IMR-90 (cell line): ENCODE data around the gene SCFD2. TPM values are rescaled to one million over a fixed set of nuclear protein-coding genes. Genes with fewer than 3 reads are reported as not detected.

ENCODE experiments used
- ATAC-seq: fragments of 200-7000 bp; cut with Tn5 transposase; 2 replicates; pipeline ENCODE4 v1.9.1; 2020; ENCODE audit warnings: low read depth, mild to moderate bottlenecking, moderate library complexity
- BruUV-seq: library from RNA; stranded (reverse); fragments of 400-500 nt; replicated peaks from 2 replicates; lab custom pipeline; 2021; lab: Mats Ljungman, UMichigan
- CTCF ChIA-PET: fragments of 300-600 bp; formaldehyde crosslinking; extraction: SDS; loops from one replicate; lab custom pipeline; 2021; ENCODE audit warnings: antibody characterized with exemption; lab: Yijun Ruan, JAX
- POLR2A ChIA-PET: fragments of 300-600 bp; sonication (Branson Sonifier 250); formaldehyde crosslinking; loops from one replicate; lab custom pipeline; 2022; ENCODE audit warnings: antibody characterized with exemption; ENCODE audit not compliant: unreplicated experiment; lab: Charles Lee
- DNase-seq: peaks from one replicate; pipeline ENCODE4 v3.0.0; 2013
- H2AFZ ChIP-seq: replicated peaks from 2 replicates; pipeline ENCODE3; 2013; ENCODE audit warnings: low read length, mild to moderate bottlenecking; ENCODE audit not compliant: poor library complexity
- H2AK5ac ChIP-seq: 2 replicates; pipeline ENCODE4 v1.6.1; 2013; ENCODE audit warnings: low read depth, low read length, inconsistent platforms
- H2AK9ac ChIP-seq: replicated peaks from 2 replicates; pipeline ENCODE3; 2013; ENCODE audit warnings: mild to moderate bottlenecking, low read depth, low read length, moderate library complexity; ENCODE audit not compliant: poor library complexity
- H2BK120ac ChIP-seq: 2 replicates; pipeline ENCODE4 v1.6.1; 2013; ENCODE audit warnings: low read depth, low read length, inconsistent platforms
- H2BK15ac ChIP-seq: 3 replicates; pipeline ENCODE4 v1.6.1; 2013; ENCODE audit warnings: low read depth, low read length, inconsistent platforms
- H2BK20ac ChIP-seq: 2 replicates; pipeline ENCODE4 v1.6.1; 2013; ENCODE audit warnings: low read depth, mild to moderate bottlenecking, inconsistent platforms, low read length, moderate library complexity
- H2BK5ac ChIP-seq: 2 replicates; pipeline ENCODE4 v1.6.1; 2013; ENCODE audit warnings: mild to moderate bottlenecking, low read depth, low read length, inconsistent platforms; ENCODE audit not compliant: poor library complexity, severe bottlenecking
- H3K14ac ChIP-seq: replicated peaks from 2 replicates; pipeline ENCODE4 v1.6.1; 2013; ENCODE audit warnings: low read depth, low read length, inconsistent platforms
- H3K18ac ChIP-seq: 2 replicates; pipeline ENCODE4 v1.6.1; 2013; ENCODE audit warnings: low read depth, low read length, control low read depth
- H3K23ac ChIP-seq: 2 replicates; pipeline ENCODE4 v1.6.1; 2013; ENCODE audit warnings: low read depth, low read length, inconsistent platforms
- H3K27ac ChIP-seq: 2 replicates; pipeline ENCODE4 v1.5.1; 2013; ENCODE audit warnings: mild to moderate bottlenecking, control low read depth, low read length; ENCODE audit not compliant: insufficient read depth
- H3K27me3 ChIP-seq: 2 replicates; pipeline ENCODE4 v1.6.1; 2013; ENCODE audit warnings: low read length; ENCODE audit not compliant: control insufficient read depth, insufficient read depth
- H3K36me3 ChIP-seq: 2 replicates; pipeline ENCODE4 v1.6.1; 2013; ENCODE audit warnings: low read length, mixed read lengths; ENCODE audit not compliant: control insufficient read depth, insufficient read depth
- H3K4ac ChIP-seq: 2 replicates; pipeline ENCODE4 v1.6.1; 2013; ENCODE audit warnings: low read depth, low read length, inconsistent platforms
- H3K4me1 ChIP-seq: 2 replicates; pipeline ENCODE4 v1.6.1; 2013; ENCODE audit warnings: low read length, mixed read lengths; ENCODE audit not compliant: control insufficient read depth, insufficient read depth
- H3K4me2 ChIP-seq: 2 replicates; pipeline ENCODE4 v1.6.1; 2013; ENCODE audit warnings: low read depth, mild to moderate bottlenecking, control low read depth, low read length, moderate library complexity
- H3K4me3 ChIP-seq: 2 replicates; pipeline ENCODE4 v1.5.1; 2013; ENCODE audit warnings: low read depth, mild to moderate bottlenecking, control low read depth, low read length, moderate library complexity; ENCODE audit not compliant: insufficient read depth
- H3K56ac ChIP-seq: 2 replicates; pipeline ENCODE4 v1.6.1; 2013; ENCODE audit warnings: low read length, inconsistent platforms; ENCODE audit not compliant: insufficient read depth; ENCODE audit errors: extremely low read depth
- H3K79me1 ChIP-seq, 2 experiments: 2 replicates each; pipeline ENCODE4 v1.6.1; 2013; ENCODE audit warnings: low read length in 2 of 2, inconsistent platforms in 1 of 2, low read depth in 1 of 2
- H3K9ac ChIP-seq: 2 replicates; pipeline ENCODE4 v1.6.1; 2013; ENCODE audit warnings: low read depth, low read length, control low read depth
- H3K9me1 ChIP-seq: 2 replicates; pipeline ENCODE4 v1.6.1; 2013; ENCODE audit warnings: low read length, inconsistent platforms; ENCODE audit not compliant: insufficient read depth
- H3K9me3 ChIP-seq: 2 replicates; pipeline ENCODE4 v1.6.1; 2013; ENCODE audit warnings: low read length; ENCODE audit not compliant: control insufficient read depth, insufficient read depth
- H4K20me1 ChIP-seq: 2 replicates; pipeline ENCODE4 v1.6.1; 2013; ENCODE audit warnings: low read length, inconsistent platforms; ENCODE audit not compliant: insufficient read depth
- H4K5ac ChIP-seq: 2 replicates; pipeline ENCODE4 v1.6.1; 2013; ENCODE audit warnings: mild to moderate bottlenecking, low read depth, low read length, control low read depth
- H4K8ac ChIP-seq, 2 experiments: 2 replicates each; pipeline ENCODE4 v1.6.1; 2013; ENCODE audit warnings: low read depth in 2 of 2, low read length in 2 of 2, control low read depth in 1 of 2, inconsistent platforms in 1 of 2
- H4K91ac ChIP-seq: 2 replicates; pipeline ENCODE4 v1.6.1; 2013; ENCODE audit warnings: low read depth, low read length, inconsistent platforms; ENCODE audit not compliant: insufficient read depth
- BHLHE40 ChIP-seq: fragments of 150-350 bp; IDR thresholded peaks from 2 replicates; pipeline ENCODE4 v1.6.1; 2016; ENCODE audit warnings: mild to moderate bottlenecking, low read depth, low read length
- CEBPB ChIP-seq: IDR thresholded peaks from 2 replicates; pipeline ENCODE4 v1.6.1; 2012; ENCODE audit warnings: low read depth, low read length, improper control_type of control experiment
- CHD1 ChIP-seq: IDR thresholded peaks from 2 replicates; pipeline ENCODE4 v1.6.1; 2012; ENCODE audit warnings: low read depth, low read length, improper control_type of control experiment
- MAFK ChIP-seq: IDR thresholded peaks from 2 replicates; pipeline ENCODE4 v1.6.1; 2012; ENCODE audit warnings: low read depth, low read length, improper control_type of control experiment
- MAZ ChIP-seq: IDR thresholded peaks from 2 replicates; pipeline ENCODE4 v1.6.1; 2012; ENCODE audit warnings: low read depth, mild to moderate bottlenecking, low read length, improper control_type of control experiment, moderate library complexity, borderline replicate concordance
- MXI1 ChIP-seq: IDR thresholded peaks from 2 replicates; pipeline ENCODE4 v1.6.1; 2012; ENCODE audit warnings: low read depth, mild to moderate bottlenecking, low read length, moderate library complexity, borderline replicate concordance
- NFE2L2 ChIP-seq: fragments of 150-350 bp; IDR thresholded peaks from 2 replicates; pipeline ENCODE4 v1.6.1; 2016; ENCODE audit warnings: low read depth, mild to moderate bottlenecking, low read length
- POLR2A ChIP-seq: IDR thresholded peaks from 2 replicates; pipeline ENCODE4 v1.6.1; 2012; ENCODE audit warnings: mild to moderate bottlenecking, low read depth, low read length
- RCOR1 ChIP-seq: IDR thresholded peaks from 2 replicates; pipeline ENCODE4 v1.6.1; 2012; ENCODE audit warnings: mild to moderate bottlenecking, low read length, improper control_type of control experiment; ENCODE audit not compliant: insufficient replicate concordance
- RFX5 ChIP-seq: IDR thresholded peaks from 2 replicates; pipeline ENCODE4 v1.8.0; 2012; ENCODE audit warnings: low read depth, mild to moderate bottlenecking, low read length, moderate library complexity
- SMC3 ChIP-seq: fragments of 150-350 bp; IDR thresholded peaks from 2 replicates; pipeline ENCODE4 v1.6.1; 2016; ENCODE audit warnings: low read depth, mild to moderate bottlenecking, antibody characterized with exemption, low read length, moderate library complexity
- WGBS, 2 experiments: methylation state at CpG; one replicate each; pipeline versions ENCODE4 v1.1.5 to v1.1.7; 2013; ENCODE audit warnings: missing lambda C conversion rate in 2 of 2; ENCODE audit not compliant: insufficient read length in 1 of 2; ENCODE audit errors: extremely low coverage in 2 of 2; 5-methylcytosine and 5-hydroxymethylcytosine counted together
- dilution Hi-C: fragments of 300-500 bp; cut with HindIII; formaldehyde crosslinking; loops from one replicate; pipeline ENCODE4 v1.14.3; 2018; ENCODE audit warnings: low sequenced_read_pairs; ENCODE audit not compliant: unreplicated experiment
- in situ Hi-C: fragments of 300-500 bp; cut with MboI; formaldehyde crosslinking; loops from 3 replicates; pipeline ENCODE4 v1.14.3; 2019; ENCODE audit warnings: low sequenced_read_pairs, inconsistent platforms, mixed read lengths
- intact Hi-C: fragments of 100-400 bp; cut with micrococcal nuclease; formaldehyde crosslinking; loops from 2 replicates; pipeline ENCODE4 v1.10.0; 2022
- polyA plus RNA-seq, 3 experiments: library from polyadenylated mRNA; depleted of rRNA; stranded (reverse); fragments of >200 nt; gene quantifications; 2 replicates each; pipeline ENCODE4 v1.2.3, GENCODE V29; 2012; ENCODE audit warnings: low replicate concordance in 1 of 3
- total RNA-seq: library from RNA; depleted of rRNA; stranded (reverse); fragments of >200 nt; gene quantifications from 2 replicates; pipeline ENCODE4 v1.2.3, GENCODE V29; 2012
- TF ChIP-seq, protein P1 (sequence below): fragments of 150-350 bp; IDR thresholded peaks from 2 replicates; pipeline ENCODE4 v1.6.1; 2017; ENCODE audit warnings: mild to moderate bottlenecking, antibody characterized with exemption, low read length, low read depth
- TF ChIP-seq, protein P2 (sequence below): conservative IDR thresholded peaks from 2 replicates; pipeline ENCODE4 v1.5.1; 2012; ENCODE audit warnings: mild to moderate bottlenecking, low read depth, low read length, improper control_type of control experiment
- TF ChIP-seq, protein P3 (sequence below): fragments of 150-350 bp; IDR thresholded peaks from 2 replicates; pipeline ENCODE4 v1.6.1; 2016; ENCODE audit warnings: low read depth, mild to moderate bottlenecking, low read length, moderate library complexity, borderline replicate concordance

SCFD2 gene
- total and polyA plus RNA-seq, 2 of the 4 experiments (the other 2 are of a cell fraction), result 18.9 to 62.4 TPM

DNA sequence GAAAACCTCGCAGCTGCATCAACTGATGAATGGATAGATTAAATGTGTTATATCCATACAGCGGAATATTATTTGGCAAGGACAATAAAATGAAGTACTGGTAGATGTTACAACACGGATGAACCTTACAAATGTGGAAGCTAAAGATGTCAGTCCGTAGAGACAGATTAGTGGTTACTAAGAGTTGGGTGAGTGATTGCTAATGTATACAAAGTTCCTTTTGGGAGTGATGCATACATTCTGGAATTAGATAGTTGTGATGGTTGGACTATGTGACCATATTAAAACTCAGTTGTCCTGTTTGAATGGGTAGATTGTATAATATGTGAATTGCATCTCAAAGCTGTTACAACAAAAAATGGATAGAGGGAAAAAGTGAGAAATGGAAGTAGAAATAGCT is 14.4 kb upstream of the SCFD2 start:
- BruUV-seq, result no TSS peak
- Histone ChIP-seq H4K20me1 (peaks cover 6% of the 10 kb centered on the region; the same call in 1 of the 2 replicates), H3K36me3 (peaks cover 10% of the 10 kb centered on the region), H2AFZ (no peak overlapping the region), H2BK120ac (no peak overlapping the region), H3K9me1 (no peaks in the 10 kb centered on the region), H2BK5ac (no peak overlapping the region), H3K4me1 (no peaks in the 10 kb centered on the region; the same call in 1 of the 2 replicates), H3K79me1 (peaks cover 13 to 32% of the 10 kb centered on the region in 2 experiments; a peak in 3 of 4 replicates), H3K9me3 (no peaks in the 10 kb centered on the region), H3K56ac (no peak overlapping the region), H3K4me2 (peak overlapping the region; percentile 31; the same call in 1 of the 2 replicates), H3K23ac (no peak overlapping the region), H3K27ac (no peak overlapping the region), H4K5ac (no peak overlapping the region), H3K18ac (no peak overlapping the region), H3K4ac (no peak overlapping the region), H3K9ac (no peak overlapping the region), H2BK15ac (no peak overlapping the region), H3K4me3 (no peak overlapping the region), H4K91ac (no peak overlapping the region), H2AK5ac (no peak overlapping the region), H4K8ac (no peak overlapping the region), H2BK20ac (no peak overlapping the region), H3K27me3 (no peaks in the 10 kb centered on the region), H2AK9ac (no peak overlapping the region), H3K14ac (no peak overlapping the region)
- WGBS, 2 experiments, result 89% methylated on average over 4 of the region's 4 CpGs; no CpG with 5 or more reads in 1 of the 2 experiments
- intact Hi-C loops, result no loop called here
- TF ChIP-seq MAFK, result no peak
- no peak for TF ChIP-seq RCOR1
- TF ChIP-seq, protein P1, sequence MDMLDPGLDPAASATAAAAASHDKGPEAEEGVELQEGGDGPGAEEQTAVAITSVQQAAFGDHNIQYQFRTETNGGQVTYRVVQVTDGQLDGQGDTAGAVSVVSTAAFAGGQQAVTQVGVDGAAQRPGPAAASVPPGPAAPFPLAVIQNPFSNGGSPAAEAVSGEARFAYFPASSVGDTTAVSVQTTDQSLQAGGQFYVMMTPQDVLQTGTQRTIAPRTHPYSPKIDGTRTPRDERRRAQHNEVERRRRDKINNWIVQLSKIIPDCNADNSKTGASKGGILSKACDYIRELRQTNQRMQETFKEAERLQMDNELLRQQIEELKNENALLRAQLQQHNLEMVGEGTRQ, result no peak
- no peak for TF ChIP-seq NFE2L2
- TF ChIP-seq, protein P2, sequence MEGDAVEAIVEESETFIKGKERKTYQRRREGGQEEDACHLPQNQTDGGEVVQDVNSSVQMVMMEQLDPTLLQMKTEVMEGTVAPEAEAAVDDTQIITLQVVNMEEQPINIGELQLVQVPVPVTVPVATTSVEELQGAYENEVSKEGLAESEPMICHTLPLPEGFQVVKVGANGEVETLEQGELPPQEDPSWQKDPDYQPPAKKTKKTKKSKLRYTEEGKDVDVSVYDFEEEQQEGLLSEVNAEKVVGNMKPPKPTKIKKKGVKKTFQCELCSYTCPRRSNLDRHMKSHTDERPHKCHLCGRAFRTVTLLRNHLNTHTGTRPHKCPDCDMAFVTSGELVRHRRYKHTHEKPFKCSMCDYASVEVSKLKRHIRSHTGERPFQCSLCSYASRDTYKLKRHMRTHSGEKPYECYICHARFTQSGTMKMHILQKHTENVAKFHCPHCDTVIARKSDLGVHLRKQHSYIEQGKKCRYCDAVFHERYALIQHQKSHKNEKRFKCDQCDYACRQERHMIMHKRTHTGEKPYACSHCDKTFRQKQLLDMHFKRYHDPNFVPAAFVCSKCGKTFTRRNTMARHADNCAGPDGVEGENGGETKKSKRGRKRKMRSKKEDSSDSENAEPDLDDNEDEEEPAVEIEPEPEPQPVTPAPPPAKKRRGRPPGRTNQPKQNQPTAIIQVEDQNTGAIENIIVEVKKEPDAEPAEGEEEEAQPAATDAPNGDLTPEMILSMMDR, result no peak
- TF ChIP-seq CHD1, result no peak
- TF ChIP-seq, protein P3, sequence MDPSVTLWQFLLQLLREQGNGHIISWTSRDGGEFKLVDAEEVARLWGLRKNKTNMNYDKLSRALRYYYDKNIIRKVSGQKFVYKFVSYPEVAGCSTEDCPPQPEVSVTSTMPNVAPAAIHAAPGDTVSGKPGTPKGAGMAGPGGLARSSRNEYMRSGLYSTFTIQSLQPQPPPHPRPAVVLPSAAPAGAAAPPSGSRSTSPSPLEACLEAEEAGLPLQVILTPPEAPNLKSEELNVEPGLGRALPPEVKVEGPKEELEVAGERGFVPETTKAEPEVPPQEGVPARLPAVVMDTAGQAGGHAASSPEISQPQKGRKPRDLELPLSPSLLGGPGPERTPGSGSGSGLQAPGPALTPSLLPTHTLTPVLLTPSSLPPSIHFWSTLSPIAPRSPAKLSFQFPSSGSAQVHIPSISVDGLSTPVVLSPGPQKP, result no peak
- no peak for TF ChIP-seq MAZ
- no peak for TF ChIP-seq BHLHE40
- no peak for TF ChIP-seq RFX5
- TF ChIP-seq MXI1, result no peak
- no peak for TF ChIP-seq POLR2A
- no peak for TF ChIP-seq SMC3
- TF ChIP-seq CEBPB, result no peak
- POLR2A ChIA-PET, result interaction anchor here (0.7 to 0.8 kb wide), 2 partner anchors 10 to 14 kb away, joined by 3 to 4 read pairs; no protein-coding TSS in a partner anchor
- CTCF ChIA-PET, result interaction anchor here (0.8 to 1.8 kb wide), 2 partner anchors 9 to 94 kb away, joined by 3 to 6 read pairs; no protein-coding TSS in a partner anchor
- dilution Hi-C loops, result no loop called here
- DNase-seq, result peak; percentile 33
- ATAC-seq, result no peak
- in situ Hi-C loops, result no loop called here
